Fibroblast of mammary gland (primary cell): ENCODE data around the gene MARK1.
"Not testable (repeated sequence)": the region's sequence is repeated elsewhere in the genome, so short reads cannot be mapped to it uniquely, and the experiment has no call there.

Experiments
- DNase-seq: peaks from one replicate; pipeline ENCODE4 v3.0.0-alpha.2; 2010; ENCODE audit warnings: low read depth
- H3K4me3 ChIP-seq: 2 replicates; pipeline ENCODE4 v1.5.1; 2011; ENCODE audit warnings: low read depth, mild to moderate bottlenecking, low read length, moderate library complexity; ENCODE audit not compliant: control insufficient read depth
- CTCF ChIP-seq: conservative IDR thresholded peaks from 2 replicates; pipeline ENCODE4 v1.5.1; 2011; ENCODE audit warnings: low read depth, low read length, inconsistent platforms; ENCODE audit not compliant: control insufficient read depth, insufficient read depth

Gene MARK1

GRCh38 chr1:220579317-220579716, 51.4 kb downstream of the MARK1 start:
- no peak overlapping the region for H3K4me3 ChIP-seq
- no peak for DNase-seq
- TF ChIP-seq CTCF: no peak

GRCh38 chr1:220592714-220593113, 64.8 kb downstream of the MARK1 start:
- no peak for DNase-seq
- H3K4me3 ChIP-seq: no peak overlapping the region
- TF ChIP-seq CTCF: no peak

GRCh38 chr1:220594356-220594755, 66.4 kb downstream of the MARK1 start:
- DNase-seq: no peak

GRCh38 chr1:220595179-220595578, 67.2 kb downstream of the MARK1 start:
- no peak for DNase-seq
- H3K4me3 ChIP-seq: no peak overlapping the region
- TF ChIP-seq CTCF: no peak

More at GRCh38 chr1:220594356-220594755, 66.4 kb downstream of the MARK1 start:
- TF ChIP-seq CTCF: no peak
- no peak overlapping the region for H3K4me3 ChIP-seq

GRCh38 chr1:220604926-220605325, 77.0 kb downstream of the MARK1 start:
- TF ChIP-seq CTCF: no peak
- DNase-seq: no peak
- no peak overlapping the region for H3K4me3 ChIP-seq

GRCh38 chr1:220605651-220606050, 77.7 kb downstream of the MARK1 start:
- DNase-seq, H3K4me3 ChIP-seq: not testable (repeated sequence)

- not testable (repeated sequence) for DNase-seq, H3K4me3 ChIP-seq
These were observed 83.2 kb downstream of the MARK1 start for GRCh38 chr1:220611100-220611499.

- H3K4me3 ChIP-seq: no peak overlapping the region
- no peak for DNase-seq
- TF ChIP-seq CTCF: no peak
These were observed 88.9 kb downstream of the MARK1 start for GRCh38 chr1:220616836-220617235.
